Activated CD4-positive, alpha-beta T cell treated with anti-CD3 and anti-CD28 coated beads for 4 hours (primary cell): Measurements from ENCODE around the gene GBP1.
"Not testable (repeated sequence)": the region's sequence is repeated elsewhere in the genome, so short reads cannot be mapped to it uniquely, and the experiment has no call there.

ENCODE experiments used
- DNase-seq, 2 donors: peaks; one replicate each; pipeline ENCODE4 v3.0.0-alpha.2; 2020

Gene GBP1

GRCh38 chr1:89051300-89051954, 13.6 kb downstream of the GBP1 start:
- DNase-seq: no peak

- DNase-seq: no peak
Observed at GRCh38 chr1:89050649-89051033, 14.4 kb downstream of the GBP1 start.

GRCh38 chr1:89049901-89050648, 14.9 kb downstream of the GBP1 start:
- DNase-seq: not testable (repeated sequence)

GRCh38 chr1:89049187-89049586, 15.8 kb downstream of the GBP1 start:
- not testable (repeated sequence) for DNase-seq

GRCh38 chr1:89047734-89048133, 17.3 kb downstream of the GBP1 start:
- no peak for DNase-seq

- DNase-seq: not testable (repeated sequence)
Observed at GRCh38 chr1:89046318-89047183, 18.5 kb downstream of the GBP1 start.

GRCh38 chr1:89044970-89045721, 19.9 kb downstream of the GBP1 start:
- no peak for DNase-seq

- no peak for DNase-seq
Observed at GRCh38 chr1:89043940-89044339, 21.1 kb downstream of the GBP1 start.

GRCh38 chr1:89042491-89042890, 22.5 kb downstream of the GBP1 start:
- DNase-seq: no peak

- no peak for DNase-seq
Observed at GRCh38 chr1:89041721-89042120, 23.3 kb downstream of the GBP1 start.

- DNase-seq: no peak
Observed at GRCh38 chr1:89041119-89041641, 23.8 kb downstream of the GBP1 start.

GRCh38 chr1:89040315-89040626, 24.7 kb downstream of the GBP1 start:
- DNase-seq: no peak

- DNase-seq: no peak
Observed at GRCh38 chr1:89037186-89037585, 27.8 kb downstream of the GBP1 start.

GRCh38 chr1:89035080-89035479, 29.9 kb downstream of the GBP1 start:
- DNase-seq: no peak

- DNase-seq: not testable (repeated sequence)
Observed at GRCh38 chr1:89034004-89034403, 31.0 kb downstream of the GBP1 start.

- DNase-seq: not testable (repeated sequence)
Observed at GRCh38 chr1:89029051-89029450, 36.0 kb downstream of the GBP1 start.

- no peak for DNase-seq
Observed at GRCh38 chr1:89025928-89026327, 39.1 kb downstream of the GBP1 start.

- no peak for DNase-seq
Observed at GRCh38 chr1:89023026-89023425, 42.0 kb downstream of the GBP1 start.

- no peak for DNase-seq
Observed at GRCh38 chr1:89022167-89022959, 42.6 kb downstream of the GBP1 start, which contains the start of gene GBP3. Gene GBP3, minus strand, starts transcription at chr1:89022866. Its CDS starts 2,145 bp downstream, at chr1:89020721.

- DNase-seq: not testable (repeated sequence)
Observed at GRCh38 chr1:89018318-89018717, 46.7 kb downstream of the GBP1 start.

- no peak for DNase-seq
Observed at GRCh38 chr1:89008511-89008910, 56.5 kb downstream of the GBP1 start.
